GM19395 (cell line): ENCODE data around the gene SUN3.
A peak's percentile ranks its signal among the peaks of the same experiment; 100 is the strongest.

Source experiments
- ATAC-seq: cut with Tn5 transposase; IDR thresholded peaks from one replicate; pipeline ENCODE4 v1.9.1; 2021; ENCODE audit warnings: mild to moderate bottlenecking, moderate library complexity; ENCODE audit not compliant: unreplicated experiment

Gene SUN3, protein sequence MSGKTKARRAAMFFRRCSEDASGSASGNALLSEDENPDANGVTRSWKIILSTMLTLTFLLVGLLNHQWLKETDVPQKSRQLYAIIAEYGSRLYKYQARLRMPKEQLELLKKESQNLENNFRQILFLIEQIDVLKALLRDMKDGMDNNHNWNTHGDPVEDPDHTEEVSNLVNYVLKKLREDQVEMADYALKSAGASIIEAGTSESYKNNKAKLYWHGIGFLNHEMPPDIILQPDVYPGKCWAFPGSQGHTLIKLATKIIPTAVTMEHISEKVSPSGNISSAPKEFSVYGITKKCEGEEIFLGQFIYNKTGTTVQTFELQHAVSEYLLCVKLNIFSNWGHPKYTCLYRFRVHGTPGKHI

DNA sequence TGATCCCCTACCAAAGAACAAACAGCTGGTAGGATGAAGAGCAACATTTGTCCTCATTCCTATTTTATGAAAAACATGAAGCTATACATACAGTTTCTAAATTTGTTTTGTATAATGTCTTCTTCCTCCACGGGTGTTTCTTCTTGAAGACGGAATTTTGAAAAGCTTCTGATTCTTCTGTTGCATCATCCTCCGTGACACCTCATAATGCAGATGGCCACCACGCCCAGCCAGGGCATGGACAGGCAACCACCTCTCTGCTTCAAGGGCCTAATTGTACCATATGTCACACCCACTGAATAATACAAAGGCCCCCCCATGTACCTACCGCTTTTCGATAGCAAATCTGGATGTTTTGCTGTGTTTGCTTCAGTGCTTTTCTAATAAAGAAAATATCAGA, at the start of gene SUN3:
Gene SUN3 (minus strand): TSS at position 170 of the 400 bp plus-strand sequence. CDS start 169 bp downstream, at position 1.
- ATAC-seq, result no peak

GRCh38 chr7:48078470-48078869, 49.6 kb upstream of the SUN3 start:
- no peak for ATAC-seq

GRCh38 chr7:48077423-48077822, 48.5 kb upstream of the SUN3 start:
- ATAC-seq, result no peak

- no peak for ATAC-seq
These were observed 45.3 kb upstream of the SUN3 start for GRCh38 chr7:48074204-48074654.

DNA sequence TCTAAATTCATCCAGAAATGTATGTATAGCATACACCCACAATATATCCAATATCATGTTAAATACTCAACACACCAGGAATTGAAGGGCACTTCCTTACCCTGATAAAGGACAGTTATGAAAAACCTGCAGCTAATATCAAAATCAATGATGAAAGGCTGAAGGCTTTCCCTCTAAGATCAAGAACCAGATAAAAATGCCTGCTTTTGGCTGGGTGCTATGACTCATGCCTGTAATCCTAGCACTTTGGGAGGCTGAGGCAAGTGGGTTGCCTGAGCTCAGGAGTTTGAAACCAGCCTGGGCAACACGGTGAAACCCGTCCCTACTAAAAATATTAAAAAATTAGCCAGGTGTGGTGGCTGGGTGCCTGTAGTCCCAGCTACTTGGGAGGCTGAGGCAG, 38.6 kb upstream of the SUN3 start:
- no peak for ATAC-seq

- ATAC-seq, result no peak
These were observed 35.1 kb upstream of the SUN3 start for GRCh38 chr7:48063985-48064384.

- no peak for ATAC-seq
These were observed 30.8 kb upstream of the SUN3 start for GRCh38 chr7:48059706-48060105.

DNA sequence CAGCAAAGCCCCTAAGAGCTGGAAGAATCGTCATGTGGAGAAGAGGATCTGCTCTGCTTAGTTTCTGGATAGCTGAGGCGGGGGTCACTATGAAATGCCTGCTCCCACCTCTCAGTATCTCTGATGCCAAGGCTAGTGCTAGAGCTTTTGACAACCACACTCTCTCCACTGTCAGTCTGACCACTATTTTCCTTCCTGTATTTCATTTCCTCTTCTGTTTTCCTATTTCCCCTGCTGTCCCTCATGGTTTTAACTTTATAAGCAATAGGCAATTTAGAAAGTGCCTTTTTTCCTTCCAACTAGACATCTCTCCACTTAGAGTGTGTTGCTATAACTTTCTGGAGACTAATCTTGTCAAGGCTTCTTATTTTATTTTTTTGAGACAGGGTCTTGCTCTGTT, 30.1 kb upstream of the SUN3 start:
- ATAC-seq, result no peak

DNA sequence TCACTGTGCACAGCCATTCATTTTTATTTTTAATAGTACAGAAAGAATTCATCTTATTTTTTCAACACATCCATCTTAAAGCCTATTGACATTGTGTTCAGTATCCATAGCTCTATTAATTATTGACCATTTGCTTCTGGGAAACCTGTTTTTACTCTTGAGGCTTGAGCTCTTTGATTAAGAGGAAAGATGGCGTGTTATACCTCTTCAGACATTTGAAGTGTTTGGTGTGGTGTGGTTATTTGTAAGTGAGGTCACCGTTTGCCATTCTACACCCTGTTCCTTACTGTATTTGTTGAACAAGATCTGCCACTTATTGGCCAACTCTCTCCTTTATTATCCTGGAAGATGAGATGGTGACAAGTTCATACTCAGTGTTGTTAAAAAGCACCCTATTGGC, 24.8 kb upstream of the SUN3 start:
- no peak for ATAC-seq

DNA sequence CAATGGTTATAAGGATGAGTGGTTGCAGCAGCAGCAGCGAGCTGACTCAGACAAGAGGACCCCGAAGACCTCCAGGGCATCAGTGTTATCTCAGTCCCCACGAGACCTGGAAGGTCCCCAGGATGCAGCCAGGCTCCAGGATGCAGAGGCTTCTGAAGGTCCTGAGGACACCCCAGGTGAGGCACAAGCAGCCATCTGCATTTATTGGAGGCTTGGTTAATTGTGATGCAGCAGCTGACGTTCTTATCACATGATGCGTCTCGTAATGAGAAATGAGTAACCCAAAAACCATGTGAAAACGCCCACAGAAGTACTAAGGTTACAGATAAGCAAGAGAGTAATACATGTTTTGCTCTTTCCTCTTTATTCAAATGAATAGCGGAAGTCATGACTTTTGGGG, 23.8 kb upstream of the SUN3 start:
- ATAC-seq, result no peak

DNA sequence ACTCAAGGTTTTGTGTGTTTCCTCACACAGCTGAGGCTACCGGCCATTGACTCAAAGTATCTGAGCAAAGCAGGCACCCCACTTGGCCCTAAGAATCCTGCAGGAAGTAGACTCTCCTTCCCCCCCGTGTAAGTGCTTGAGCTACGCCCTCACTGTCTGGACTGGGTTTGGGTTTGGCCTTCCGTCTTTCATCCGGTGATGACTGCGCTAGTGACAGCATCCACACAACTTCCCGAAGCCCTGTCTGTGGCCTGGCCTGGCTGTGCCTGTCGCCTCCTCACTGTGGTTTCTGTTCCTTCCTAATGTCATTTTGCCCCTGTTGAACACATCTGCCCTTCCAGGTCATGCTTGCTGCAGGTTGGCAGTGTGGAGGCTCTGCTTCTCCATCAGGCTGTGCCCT, 20.9 kb upstream of the SUN3 start:
- no peak for ATAC-seq

GRCh38 chr7:48048113-48048512, 19.2 kb upstream of the SUN3 start:
- no peak for ATAC-seq

- no peak for ATAC-seq
These were observed 17.6 kb upstream of the SUN3 start for GRCh38 chr7:48046458-48046857.

DNA sequence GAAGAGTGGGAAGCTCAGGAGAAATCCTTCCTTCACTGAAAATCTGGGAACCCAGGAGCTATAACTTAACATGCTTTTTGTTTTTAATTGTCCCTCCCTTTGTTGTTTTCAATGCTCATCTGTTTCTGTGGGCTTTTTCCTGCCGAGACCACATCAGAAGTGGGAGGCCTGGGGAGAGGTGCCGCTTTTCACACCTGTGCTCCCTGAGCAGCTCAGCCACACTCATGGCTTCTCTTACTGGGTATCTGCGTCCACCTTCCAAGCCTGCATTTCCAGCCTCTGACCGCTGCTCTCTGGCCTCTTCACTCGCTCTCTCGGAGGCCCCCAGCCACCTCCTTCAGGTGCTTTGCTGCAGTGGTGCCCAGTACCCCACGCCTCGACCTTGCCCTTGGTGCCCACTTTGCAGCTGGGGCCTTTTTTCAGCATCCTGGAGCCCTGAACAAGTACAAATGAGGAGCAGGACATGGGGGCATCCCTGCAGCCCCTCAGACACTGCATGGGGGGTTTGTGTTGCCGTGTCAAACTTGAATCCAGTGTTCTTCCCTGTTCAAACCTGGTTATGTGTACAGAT, 16.4 kb upstream of the SUN3 start:
- ATAC-seq, result no peak

DNA sequence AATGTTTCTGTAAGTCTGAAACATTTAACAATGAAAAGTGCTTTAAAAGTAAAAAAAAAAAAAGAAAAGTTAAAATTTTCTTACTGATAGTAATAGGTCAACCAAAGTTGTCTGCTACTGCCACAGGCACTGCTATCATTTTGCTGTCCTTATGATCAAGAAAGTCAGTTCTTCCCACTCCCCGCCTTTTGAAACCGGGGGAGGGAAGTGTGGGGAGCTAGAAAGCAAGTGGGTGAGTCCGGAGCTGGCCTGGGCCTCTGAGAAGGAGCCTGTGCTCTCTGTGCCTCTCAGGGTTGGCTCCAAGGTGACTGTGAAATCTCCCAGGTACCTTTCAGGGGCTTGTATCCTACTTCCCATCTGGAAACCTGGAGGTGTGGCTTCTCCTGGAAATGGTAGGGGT, 13.7 kb upstream of the SUN3 start:
- ATAC-seq, result no peak

DNA sequence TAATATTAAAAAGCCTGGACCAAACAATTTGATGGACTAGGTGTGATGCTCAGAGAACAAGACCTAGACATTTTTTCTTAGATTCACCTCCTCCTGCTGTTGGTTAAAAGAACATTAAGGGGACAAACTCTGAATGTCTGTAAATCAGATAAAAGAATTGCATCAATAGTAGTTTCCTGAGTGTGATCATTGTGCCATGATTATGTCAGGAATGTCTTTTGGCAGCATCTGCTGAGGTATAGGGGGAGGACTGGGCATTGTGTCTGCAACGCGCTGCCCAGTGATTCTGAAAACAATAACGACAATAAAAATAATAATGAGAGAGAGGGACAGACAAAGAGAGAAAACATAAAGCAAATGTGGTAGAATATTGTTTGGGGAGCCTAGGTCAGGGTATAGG, 13.3 kb upstream of the SUN3 start:
- no peak for ATAC-seq

DNA sequence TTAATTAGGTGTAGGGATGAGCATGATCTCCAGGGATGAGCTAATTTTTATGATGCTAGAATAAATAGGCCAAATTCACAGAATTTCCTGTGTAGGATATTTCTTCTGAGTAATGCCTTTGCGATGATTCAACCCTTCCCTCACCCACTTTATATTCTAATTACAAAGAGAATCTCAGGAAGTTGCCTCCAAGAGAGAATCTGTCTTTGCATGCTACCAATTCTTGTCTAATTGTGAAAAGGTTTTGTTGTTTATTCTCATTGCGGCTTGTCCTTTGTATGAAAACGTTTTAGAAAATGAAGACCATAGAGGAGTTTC, 12.7 kb upstream of the SUN3 start:
- ATAC-seq, result no peak

DNA sequence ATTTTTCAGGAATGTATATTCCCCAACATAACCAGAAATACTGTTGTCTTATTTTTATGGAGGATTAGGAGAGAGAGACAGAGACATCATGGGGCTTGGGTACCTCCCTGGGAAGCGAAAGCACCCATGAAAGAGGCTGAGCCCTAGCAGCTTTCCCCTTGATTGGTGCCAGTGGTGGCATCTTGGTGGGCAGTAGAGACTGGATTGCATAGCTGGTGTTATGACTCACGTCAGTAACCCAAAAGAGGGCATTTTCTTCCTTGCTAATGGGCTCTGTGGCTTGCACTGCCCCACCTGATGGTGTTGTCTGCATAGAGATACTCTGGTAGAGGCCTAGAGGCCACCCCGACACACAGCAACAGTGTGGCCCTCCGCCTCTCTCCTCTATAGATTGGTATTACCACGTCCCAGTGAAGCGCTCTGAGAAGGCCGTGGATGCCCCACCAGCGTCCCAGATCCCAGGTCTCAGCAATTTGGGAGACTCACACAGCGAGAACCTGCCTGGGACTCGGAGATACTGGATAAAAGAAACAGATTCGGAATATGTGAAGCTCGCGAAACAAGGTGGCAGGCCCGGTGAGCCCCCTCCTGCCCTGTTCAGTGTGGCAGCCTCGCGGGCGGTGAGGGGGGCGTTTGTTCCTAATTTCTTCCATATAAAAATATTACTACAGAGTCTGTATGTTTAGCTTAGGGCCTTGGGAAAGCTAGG, 12.2 kb upstream of the SUN3 start:
- ATAC-seq, result no peak

DNA sequence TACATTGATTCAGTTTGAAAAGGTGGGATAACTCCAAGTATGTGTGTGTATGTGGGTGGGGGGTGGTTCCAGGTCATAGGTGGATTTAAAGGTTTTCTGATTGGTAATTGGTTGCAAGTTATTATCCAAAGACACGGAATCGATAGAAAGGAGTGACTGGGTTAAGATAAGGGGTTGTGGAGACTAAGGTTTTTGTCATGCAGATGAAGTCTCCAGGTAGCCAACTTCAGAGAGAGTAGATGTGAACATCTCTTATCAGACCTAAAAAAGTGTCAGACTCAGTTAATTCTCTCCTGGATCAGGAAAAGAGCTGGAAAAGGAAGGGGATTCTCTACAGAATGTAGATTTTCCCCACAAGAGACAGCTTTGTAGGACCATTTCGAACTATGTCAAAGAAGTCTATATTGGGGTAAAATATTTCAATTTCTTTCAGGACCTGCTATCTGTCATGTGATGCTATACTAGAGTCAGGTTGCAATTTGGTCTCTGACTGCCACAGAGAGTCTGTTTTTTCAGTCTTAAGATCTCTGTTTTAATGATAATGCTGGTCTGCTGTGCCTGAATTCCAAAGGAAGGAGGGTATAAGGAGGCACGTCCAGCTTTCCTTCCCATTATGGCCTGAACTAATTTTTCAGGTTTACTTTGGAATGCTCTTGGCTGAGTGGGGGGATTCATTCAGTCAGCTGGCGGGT, 10.1 kb upstream of the SUN3 start:
- ATAC-seq, result no peak

DNA sequence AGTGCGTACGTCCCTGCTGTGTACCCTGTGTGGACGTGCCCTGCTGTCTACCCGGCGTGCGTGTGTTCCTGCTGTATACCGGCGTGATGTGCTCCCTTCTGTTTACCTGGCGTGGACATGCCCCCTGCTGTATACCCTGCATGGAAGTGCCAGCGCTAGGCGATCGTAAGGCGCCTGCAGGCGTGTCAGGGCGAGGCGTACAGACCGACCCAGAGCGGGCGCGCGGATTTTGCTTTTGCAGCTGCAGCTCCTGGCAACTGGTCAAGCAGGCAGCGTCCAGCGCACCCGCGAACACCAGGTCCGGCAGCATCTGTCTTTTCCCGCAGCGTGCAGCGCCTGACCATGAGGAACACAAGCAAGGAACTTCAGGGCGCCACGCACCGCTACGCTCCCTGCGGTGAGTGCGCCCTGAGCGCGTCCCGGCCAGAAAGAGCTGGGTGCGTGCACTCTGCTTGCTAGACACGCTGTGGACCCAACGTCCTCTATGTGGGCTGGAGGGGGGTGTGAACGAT, 7.1 kb upstream of the SUN3 start:
- ATAC-seq, result no peak

DNA sequence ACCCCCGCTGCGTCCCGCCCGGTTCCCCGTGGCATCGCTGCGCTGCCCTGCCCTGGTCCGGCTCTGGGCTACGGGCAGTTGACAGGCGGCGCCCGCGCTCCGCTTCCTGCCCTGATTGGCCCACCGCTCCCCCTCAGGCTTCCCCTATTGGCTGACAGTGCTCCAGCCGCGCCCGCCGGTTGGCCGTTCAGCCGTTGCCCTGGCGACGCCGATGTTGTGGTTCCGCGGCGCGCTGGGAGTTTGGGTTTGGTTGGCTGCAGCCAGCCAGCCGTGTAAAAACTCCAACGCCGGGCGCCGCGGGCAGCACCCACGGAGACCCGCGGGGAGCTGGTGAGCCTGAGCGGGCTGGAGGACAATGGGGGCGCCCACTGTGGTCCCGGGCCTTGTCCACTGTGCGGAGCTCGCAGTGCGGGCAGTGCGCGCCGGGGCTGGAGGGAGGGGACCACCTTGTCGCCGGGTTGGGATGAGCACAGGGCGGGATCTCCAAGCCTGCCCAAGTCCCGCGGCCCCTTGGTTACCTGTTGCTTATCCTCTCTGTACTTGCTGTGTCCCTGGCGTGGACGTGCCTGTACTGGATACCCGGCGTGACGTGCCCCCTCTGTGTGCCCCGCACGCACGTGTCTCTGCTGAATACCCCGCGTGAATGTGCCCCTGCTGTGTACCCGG, 6.5 kb upstream of the SUN3 start, which contains the start of gene C7orf57:
Gene C7orf57 (plus strand): TSS at position 243 of the 666 bp plus-strand sequence. CDS start 766 bp downstream, outside the sequence.
- peak; percentile 98 for ATAC-seq
